22Rv1 (cell line): ENCODE data around the gene SCLT1.

ENCODE experiments used
- H3K27ac ChIP-seq: fragments of 450-650 bp; 2 replicates; pipeline ENCODE4 v1.5.1; 2017
- CTCF ChIP-seq: fragments of 450-650 bp; IDR thresholded peaks from 2 replicates; pipeline ENCODE4 v1.5.1; 2017; ENCODE audit warnings: mild to moderate bottlenecking
- ZFX ChIP-seq: fragments of 450-650 bp; IDR thresholded peaks from 2 replicates; pipeline ENCODE4 v1.6.1; 2017; ENCODE audit warnings: antibody characterized with exemption, borderline replicate concordance

The SCLT1 gene

GRCh38 chr4:129014566-129015509, 78.5 kb downstream of the SCLT1 start:
- no peak overlapping the region for H3K27ac ChIP-seq
- TF ChIP-seq ZFX (no peak), CTCF (no peak)

- no peak overlapping the region for H3K27ac ChIP-seq
- no peak for TF ChIP-seq CTCF
- TF ChIP-seq ZFX, result no peak
These were observed 85.2 kb downstream of the SCLT1 start for GRCh38 chr4:129008096-129008495.

GRCh38 chr4:128986908-128987307, 106.4 kb downstream of the SCLT1 start:
- H3K27ac ChIP-seq, result no peak overlapping the region
- TF ChIP-seq ZFX, result no peak
- TF ChIP-seq CTCF, result no peak

- no peak overlapping the region for H3K27ac ChIP-seq
- TF ChIP-seq ZFX, result no peak
- no peak for TF ChIP-seq CTCF
These were observed 107.3 kb downstream of the SCLT1 start for GRCh38 chr4:128986019-128986418.

GRCh38 chr4:128983771-128984485, 109.4 kb downstream of the SCLT1 start:
- TF ChIP-seq ZFX, result no peak
- TF ChIP-seq CTCF, result no peak

GRCh38 chr4:128981377-128981776, 112.0 kb downstream of the SCLT1 start:
- H3K27ac ChIP-seq, result no peak overlapping the region
- TF ChIP-seq ZFX (no peak), CTCF (no peak)

More at GRCh38 chr4:128983771-128984485, 109.4 kb downstream of the SCLT1 start:
- no peak overlapping the region for H3K27ac ChIP-seq
